Measurements from ENCODE around the gene ARHGAP21. TPM values are rescaled to one million over a fixed set of nuclear protein-coding genes. Genes with fewer than 3 reads are reported as not detected.

Gene ARHGAP21
- total and polyA plus RNA-seq, 2 experiments from 2014 or later = 15.3 to 44.5 TPM

DNA sequence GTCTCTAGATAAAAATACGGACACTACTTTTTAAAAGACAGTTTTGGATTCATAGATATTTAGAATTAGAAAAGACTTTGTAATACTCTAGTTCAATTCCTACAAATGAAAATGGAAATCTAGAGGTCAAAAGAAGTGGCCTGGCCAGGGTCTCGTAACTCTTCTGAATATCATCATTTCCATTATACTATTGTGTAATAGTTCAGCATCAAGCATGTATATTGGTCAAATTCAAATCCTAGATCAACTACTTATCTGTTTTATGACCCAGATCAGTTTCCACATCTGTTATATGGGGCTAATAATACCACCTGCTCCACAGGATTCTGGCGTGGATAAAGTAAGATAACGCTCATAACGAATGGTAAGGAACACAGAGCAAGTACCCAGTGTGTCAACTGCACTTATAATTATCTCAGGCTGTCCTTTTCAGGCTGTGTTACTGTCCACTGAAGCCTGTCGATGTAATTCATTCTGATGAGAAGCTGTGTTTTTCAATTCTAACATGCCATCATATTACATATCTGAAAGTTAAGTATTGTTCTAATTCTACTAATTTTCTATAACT lies 54.3 kb downstream of the ARHGAP21 start:
- no peaks in the 10 kb centered on the region for H3K4me1 Mint-ChIP-seq
- no peaks in the 10 kb centered on the region; the same call in 2 of the 3 replicates for H3K36me3 Mint-ChIP-seq (ENCODE audit: low read depth)
- H3K9me2 ChIP-seq (ENCODE audit: insufficient read depth) = no peaks in the 10 kb centered on the region
- H3K36me3 ChIP-seq (ENCODE audit: insufficient read depth) = no peaks in the 10 kb centered on the region
- no peak for DNase-seq (ENCODE audit: low spot score)
- H4K20me1 ChIP-seq (replicated peaks; ENCODE audit: insufficient read depth) = peaks cover 5% of the 10 kb centered on the region; the same call in 1 of the 2 replicates
- no peak for ATAC-seq
- no peaks in the 10 kb centered on the region for H3K27me3 Mint-ChIP-seq (ENCODE audit: insufficient read depth, low read depth, poor library complexity)
- H3K79me2 ChIP-seq (replicated peaks; ENCODE audit: insufficient read depth) = peaks cover 39% of the 10 kb centered on the region
- H3K4me3 ChIP-seq = no peak overlapping the region
- no peak overlapping the region for H2AFZ ChIP-seq
- H3K27me3 ChIP-seq (ENCODE audit: insufficient read depth) = no peaks in the 10 kb centered on the region
- H3K4me3 Mint-ChIP-seq = no peak overlapping the region
- no peaks in the 10 kb centered on the region for H3K4me1 ChIP-seq (ENCODE audit: insufficient read depth)
- no peaks in the 10 kb centered on the region for H3F3A ChIP-seq (replicated peaks; ENCODE audit: low read depth)
- no peak overlapping the region for H3K27ac Mint-ChIP-seq
- no peak overlapping the region for H3K27ac ChIP-seq (ENCODE audit: low read depth)
- TF ChIP-seq, protein P1, sequence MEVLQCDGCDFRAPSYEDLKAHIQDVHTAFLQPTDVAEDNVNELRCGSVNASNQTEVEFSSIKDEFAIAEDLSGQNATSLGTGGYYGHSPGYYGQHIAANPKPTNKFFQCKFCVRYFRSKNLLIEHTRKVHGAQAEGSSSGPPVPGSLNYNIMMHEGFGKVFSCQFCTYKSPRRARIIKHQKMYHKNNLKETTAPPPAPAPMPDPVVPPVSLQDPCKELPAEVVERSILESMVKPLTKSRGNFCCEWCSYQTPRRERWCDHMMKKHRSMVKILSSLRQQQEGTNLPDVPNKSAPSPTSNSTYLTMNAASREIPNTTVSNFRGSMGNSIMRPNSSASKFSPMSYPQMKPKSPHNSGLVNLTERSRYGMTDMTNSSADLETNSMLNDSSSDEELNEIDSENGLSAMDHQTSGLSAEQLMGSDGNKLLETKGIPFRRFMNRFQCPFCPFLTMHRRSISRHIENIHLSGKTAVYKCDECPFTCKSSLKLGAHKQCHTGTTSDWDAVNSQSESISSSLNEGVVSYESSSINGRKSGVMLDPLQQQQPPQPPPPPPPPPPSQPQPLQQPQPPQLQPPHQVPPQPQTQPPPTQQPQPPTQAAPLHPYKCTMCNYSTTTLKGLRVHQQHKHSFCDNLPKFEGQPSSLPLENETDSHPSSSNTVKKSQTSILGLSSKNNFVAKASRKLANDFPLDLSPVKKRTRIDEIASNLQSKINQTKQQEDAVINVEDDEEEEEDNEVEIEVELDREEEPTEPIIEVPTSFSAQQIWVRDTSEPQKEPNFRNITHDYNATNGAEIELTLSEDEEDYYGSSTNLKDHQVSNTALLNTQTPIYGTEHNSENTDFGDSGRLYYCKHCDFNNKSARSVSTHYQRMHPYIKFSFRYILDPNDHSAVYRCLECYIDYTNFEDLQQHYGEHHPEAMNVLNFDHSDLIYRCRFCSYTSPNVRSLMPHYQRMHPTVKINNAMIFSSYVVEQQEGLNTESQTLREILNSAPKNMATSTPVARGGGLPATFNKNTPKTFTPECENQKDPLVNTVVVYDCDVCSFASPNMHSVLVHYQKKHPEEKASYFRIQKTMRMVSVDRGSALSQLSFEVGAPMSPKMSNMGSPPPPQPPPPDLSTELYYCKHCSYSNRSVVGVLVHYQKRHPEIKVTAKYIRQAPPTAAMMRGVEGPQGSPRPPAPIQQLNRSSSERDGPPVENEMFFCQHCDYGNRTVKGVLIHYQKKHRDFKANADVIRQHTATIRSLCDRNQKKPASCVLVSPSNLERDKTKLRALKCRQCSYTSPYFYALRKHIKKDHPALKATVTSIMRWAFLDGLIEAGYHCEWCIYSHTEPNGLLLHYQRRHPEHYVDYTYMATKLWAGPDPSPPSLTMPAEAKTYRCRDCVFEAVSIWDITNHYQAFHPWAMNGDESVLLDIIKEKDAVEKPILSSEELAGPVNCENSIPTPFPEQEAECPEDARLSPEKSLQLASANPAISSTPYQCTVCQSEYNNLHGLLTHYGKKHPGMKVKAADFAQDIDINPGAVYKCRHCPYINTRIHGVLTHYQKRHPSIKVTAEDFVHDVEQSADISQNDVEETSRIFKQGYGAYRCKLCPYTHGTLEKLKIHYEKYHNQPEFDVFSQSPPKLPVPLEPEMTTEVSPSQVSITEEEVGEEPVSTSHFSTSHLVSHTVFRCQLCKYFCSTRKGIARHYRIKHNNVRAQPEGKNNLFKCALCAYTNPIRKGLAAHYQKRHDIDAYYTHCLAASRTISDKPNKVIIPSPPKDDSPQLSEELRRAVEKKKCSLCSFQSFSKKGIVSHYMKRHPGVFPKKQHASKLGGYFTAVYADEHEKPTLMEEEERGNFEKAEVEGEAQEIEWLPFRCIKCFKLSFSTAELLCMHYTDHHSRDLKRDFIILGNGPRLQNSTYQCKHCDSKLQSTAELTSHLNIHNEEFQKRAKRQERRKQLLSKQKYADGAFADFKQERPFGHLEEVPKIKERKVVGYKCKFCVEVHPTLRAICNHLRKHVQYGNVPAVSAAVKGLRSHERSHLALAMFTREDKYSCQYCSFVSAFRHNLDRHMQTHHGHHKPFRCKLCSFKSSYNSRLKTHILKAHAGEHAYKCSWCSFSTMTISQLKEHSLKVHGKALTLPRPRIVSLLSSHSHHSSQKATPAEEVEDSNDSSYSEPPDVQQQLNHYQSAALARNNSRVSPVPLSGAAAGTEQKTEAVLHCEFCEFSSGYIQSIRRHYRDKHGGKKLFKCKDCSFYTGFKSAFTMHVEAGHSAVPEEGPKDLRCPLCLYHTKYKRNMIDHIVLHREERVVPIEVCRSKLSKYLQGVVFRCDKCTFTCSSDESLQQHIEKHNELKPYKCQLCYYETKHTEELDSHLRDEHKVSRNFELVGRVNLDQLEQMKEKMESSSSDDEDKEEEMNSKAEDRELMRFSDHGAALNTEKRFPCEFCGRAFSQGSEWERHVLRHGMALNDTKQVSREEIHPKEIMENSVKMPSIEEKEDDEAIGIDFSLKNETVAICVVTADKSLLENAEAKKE (CRISPR knock-in tag; IDR thresholded peaks at IDR 0.05) = no peak
- TF ChIP-seq JUNB (IDR thresholded peaks at IDR 0.05; ENCODE audit: unreplicated experiment) (no peak), ZNF331 (CRISPR knock-in tag; IDR thresholded peaks at IDR 0.05; ENCODE audit: low read depth) (no peak), EZH2phosphoT487 (IDR thresholded peaks at IDR 0.05; ENCODE audit: unreplicated experiment) (no peak), STAT1 (IDR thresholded peaks at IDR 0.05; ENCODE audit: unreplicated experiment) (no peak), ZNF114 (CRISPR knock-in tag; IDR thresholded peaks at IDR 0.05) (no peak), ETS1 (IDR thresholded peaks at IDR 0.05) (no peak), EZH2 (IDR thresholded peaks at IDR 0.05; ENCODE audit: low read depth, unreplicated experiment) (no peak), NANOG (IDR thresholded peaks at IDR 0.05; ENCODE audit: borderline replicate concordance) (no peak), POLR2AphosphoS5 (IDR thresholded peaks at IDR 0.05; ENCODE audit: low read depth) (no peak), CTCF (conservative IDR thresholded peaks at IDR 0.05; ENCODE audit: low read depth in 2 of 2) (no peak), REST (IDR thresholded peaks at IDR 0.05; ENCODE audit: unreplicated experiment) (no peak)
- H3K4me2 ChIP-seq = no peak overlapping the region
- H3K9me3 Mint-ChIP-seq = no peaks in the 10 kb centered on the region

All from GM23338 (cell line).